Omental fat pad (tissue), 4 donors: ENCODE data around the gene C11orf91. TPM values are rescaled to one million over a fixed set of nuclear protein-coding genes. Genes with fewer than 3 reads are reported as not detected.
"Not testable (repeated sequence)": the region's sequence is repeated elsewhere in the genome, so short reads cannot be mapped to it uniquely, and the experiment has no call there.

Experiments used
- ATAC-seq: fragments of 150-250 bp; one replicate; pipeline ENCODE4 v1.9.1; 2016; ENCODE audit warnings: mild to moderate bottlenecking, moderate library complexity; ENCODE audit not compliant: low FRiP score
- DNase-seq: peaks from one replicate; pipeline ENCODE4 v3.0.0-alpha.2; 2019; ENCODE audit warnings: low spot score
- total RNA-seq, 4 donors: library from RNA; depleted of rRNA; stranded (reverse); fragments of >200 nt; gene quantifications; one replicate each; pipeline ENCODE4 v1.1.0, GENCODE V29; 2016
- TF ChIP-seq, protein P1 (sequence below), 3 donors: fragments of 450-650 bp; IDR thresholded peaks; one replicate each; pipeline ENCODE4 v1.5.1; 2016 to 2017; ENCODE audit warnings: antibody characterized with exemption in 3 of 3, mild to moderate bottlenecking in 3 of 3, moderate library complexity in 2 of 3

C11orf91 gene
- total RNA-seq, 4 donors from 2014 or later: not detected

DNA sequence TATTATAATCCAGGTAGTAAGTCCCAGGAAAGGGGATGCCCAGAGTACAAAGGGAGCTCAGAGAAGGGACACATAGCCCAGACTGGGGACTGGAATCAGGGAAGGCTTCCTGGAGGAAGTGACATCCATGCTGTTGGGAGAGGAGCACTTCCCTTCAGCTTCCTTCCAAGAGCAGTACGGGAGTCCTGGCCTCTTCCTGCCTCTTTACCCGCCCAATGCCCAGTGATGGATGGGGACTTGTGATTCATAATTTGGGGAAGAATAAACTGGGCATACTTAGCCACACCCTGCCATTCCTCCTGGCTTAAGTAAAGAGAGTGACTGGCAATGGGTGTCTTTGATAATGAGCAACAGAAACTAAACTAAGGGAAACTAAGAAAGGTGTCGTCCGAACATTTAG is 11.5 kb downstream of the C11orf91 start:
- TF ChIP-seq, protein P1, sequence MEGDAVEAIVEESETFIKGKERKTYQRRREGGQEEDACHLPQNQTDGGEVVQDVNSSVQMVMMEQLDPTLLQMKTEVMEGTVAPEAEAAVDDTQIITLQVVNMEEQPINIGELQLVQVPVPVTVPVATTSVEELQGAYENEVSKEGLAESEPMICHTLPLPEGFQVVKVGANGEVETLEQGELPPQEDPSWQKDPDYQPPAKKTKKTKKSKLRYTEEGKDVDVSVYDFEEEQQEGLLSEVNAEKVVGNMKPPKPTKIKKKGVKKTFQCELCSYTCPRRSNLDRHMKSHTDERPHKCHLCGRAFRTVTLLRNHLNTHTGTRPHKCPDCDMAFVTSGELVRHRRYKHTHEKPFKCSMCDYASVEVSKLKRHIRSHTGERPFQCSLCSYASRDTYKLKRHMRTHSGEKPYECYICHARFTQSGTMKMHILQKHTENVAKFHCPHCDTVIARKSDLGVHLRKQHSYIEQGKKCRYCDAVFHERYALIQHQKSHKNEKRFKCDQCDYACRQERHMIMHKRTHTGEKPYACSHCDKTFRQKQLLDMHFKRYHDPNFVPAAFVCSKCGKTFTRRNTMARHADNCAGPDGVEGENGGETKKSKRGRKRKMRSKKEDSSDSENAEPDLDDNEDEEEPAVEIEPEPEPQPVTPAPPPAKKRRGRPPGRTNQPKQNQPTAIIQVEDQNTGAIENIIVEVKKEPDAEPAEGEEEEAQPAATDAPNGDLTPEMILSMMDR (IDR thresholded peaks at IDR 0.05): no peak
- DNase-seq (no peak), ATAC-seq (no peak)

DNA sequence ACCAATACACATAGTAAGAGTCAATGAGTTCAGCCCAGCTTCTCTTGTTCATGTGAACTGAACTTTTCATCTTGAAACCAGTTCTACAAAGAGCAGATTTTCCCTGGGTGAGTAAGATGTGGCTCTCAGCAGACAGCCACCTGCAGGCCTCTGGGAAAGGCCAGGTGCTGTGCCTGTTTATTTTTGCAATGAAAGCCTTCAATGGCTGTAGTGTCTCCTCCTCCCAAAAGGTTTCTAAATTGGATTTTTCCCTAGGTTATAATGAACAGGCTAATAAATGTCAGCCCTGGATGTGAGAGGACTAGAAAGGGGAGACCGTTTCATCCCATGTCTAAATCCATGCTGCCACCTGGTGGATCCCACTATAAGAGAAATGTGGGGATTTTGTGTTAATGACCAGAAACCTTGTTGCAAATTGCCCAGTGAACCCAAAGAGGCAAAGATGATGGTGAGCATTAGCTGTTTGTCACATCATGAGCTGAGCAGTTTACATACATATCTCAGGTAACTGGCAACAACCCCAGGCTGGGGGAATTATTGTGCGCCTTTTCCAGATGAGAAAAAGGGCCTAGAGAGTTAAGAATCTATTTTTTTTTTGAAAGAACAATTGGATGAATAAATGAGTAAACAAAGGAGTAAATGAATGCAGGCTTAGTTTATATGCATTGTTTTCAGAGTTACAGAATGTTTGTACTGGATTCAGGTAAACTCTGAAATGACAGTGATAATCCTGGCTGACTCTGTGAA is 12.7 kb downstream of the C11orf91 start:
- TF ChIP-seq, protein P1 (IDR thresholded peaks at IDR 0.05): no peak
- ATAC-seq: no peak
- DNase-seq: no peak

DNA sequence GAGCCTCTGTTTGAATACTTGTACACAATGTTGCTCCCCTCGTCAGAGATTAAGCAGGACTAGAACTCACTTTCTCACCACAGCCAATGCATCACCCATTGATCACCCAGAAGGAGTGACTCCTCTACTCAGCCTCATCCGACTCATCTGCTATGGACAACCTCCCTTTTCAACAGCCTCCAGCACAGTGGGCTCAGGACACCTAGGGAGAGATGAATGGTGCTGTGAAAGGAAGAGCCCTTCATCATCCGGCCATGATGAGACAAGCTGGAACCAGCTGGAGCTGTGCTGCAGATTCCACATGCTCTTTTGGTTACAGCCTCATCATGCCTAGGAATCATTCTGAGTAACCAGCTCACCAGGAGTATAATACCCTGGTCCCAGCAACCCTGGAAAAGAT is 15.5 kb downstream of the C11orf91 start:
- no peak for ATAC-seq
- TF ChIP-seq, protein P1 (IDR thresholded peaks at IDR 0.05): no peak

DNA sequence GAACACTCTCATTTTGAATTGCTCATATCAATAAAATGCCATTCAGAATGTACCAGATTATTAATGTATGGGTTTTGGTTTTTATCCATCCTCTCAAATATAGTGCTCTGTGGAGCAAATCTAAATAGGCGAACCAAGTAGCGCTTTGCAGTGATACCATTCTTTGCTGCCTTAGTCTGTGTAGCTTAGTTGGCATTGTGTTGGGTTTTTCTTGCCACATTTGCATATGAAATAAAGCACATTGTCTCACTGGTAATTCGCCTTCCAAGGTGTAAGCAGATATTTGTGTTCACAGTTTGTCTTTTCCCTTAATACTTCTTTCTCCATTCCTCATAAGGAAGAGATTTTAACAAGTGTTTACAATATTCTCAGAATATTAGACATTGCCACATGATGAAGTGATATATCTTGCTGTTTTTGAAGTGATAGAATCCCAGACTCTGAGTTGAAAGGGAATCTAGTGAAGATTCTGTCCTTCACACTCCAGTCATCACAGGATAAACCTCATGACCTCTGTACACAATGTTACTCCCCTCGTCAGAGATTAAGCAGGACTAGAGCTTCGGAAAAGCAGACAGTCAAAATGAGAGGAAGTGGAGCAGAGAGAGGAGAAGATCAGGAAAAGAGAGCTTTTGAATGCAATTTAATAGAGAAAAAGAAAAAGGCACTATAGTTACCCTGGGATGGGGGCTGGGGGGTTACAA is 16.5 kb downstream of the C11orf91 start:
- TF ChIP-seq, protein P1 (IDR thresholded peaks at IDR 0.05): no peak
- ATAC-seq (no peak), DNase-seq (no peak)

More for the DNA sequence above, 15.5 kb downstream of the C11orf91 start:
- DNase-seq: no peak

DNA sequence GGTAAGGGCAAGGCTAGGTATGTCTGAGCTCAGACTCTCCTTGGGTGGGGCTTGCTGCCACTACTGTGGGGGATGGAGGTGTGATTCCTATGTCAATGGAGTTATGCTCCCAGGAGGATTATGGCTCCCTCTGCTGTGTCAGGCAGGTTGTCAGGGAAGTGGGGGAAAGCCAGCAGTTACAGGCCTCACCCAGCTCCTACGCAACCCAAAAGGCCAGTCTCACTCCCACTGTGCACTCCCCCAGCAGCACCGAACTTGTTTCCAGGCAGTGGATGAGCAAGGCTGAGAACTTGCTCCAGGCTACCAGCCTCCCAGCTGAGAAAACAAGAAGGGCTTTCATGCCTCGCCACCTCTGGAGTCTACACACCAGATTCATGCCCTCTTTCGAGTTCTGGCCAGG is 18.2 kb downstream of the C11orf91 start:
- DNase-seq (no peak), ATAC-seq (no peak)
- TF ChIP-seq, protein P1 (IDR thresholded peaks at IDR 0.05): no peak

DNA sequence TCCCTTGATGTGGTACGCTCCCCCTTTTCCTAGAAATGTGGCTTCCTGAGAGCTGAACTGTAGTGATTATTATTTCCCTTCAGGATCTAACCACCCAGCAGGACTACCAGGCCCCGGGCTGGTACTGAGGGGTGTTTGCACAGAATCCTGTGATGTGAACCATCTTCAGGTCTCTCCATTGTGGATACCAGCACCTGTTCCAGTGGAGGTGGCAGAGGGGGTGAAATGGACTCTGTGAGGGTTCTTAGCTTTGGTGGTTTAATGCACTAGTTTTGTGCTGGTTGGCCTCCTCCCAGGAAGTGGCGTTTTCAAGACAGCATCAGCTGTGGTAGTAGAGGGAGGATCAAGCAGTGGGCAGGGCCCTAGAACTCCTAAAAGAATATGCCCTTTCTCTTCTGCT is 18.6 kb downstream of the C11orf91 start:
- no peak for ATAC-seq
- no peak for DNase-seq
- TF ChIP-seq, protein P1 (IDR thresholded peaks at IDR 0.05): no peak

DNA sequence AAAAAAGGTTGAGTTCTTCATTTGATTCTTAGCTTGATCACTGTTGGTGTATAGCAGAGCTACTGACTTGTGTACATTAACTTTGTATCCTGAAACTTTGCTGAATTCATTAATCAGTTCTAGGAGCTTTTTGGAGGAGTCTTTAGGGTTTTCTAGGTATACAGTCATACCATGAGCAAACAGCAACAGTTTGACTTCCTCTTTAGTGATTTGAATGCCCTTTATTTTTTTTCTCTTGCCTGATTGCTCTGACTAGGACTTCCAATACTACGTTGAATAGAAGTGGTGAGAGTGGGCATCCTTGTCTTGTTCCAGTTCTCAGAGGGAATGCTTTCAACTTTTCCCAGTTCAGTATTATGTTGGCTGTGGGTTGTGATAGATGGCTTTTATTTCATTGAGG is 22.0 kb downstream of the C11orf91 start:
- DNase-seq, ATAC-seq: not testable (repeated sequence)
